ENCODE results near the gene TMEM201.
"Not testable (repeated sequence)": the region's sequence is repeated elsewhere in the genome, so short reads cannot be mapped to it uniquely, and the experiment has no call there.

The TMEM201 gene

DNA sequence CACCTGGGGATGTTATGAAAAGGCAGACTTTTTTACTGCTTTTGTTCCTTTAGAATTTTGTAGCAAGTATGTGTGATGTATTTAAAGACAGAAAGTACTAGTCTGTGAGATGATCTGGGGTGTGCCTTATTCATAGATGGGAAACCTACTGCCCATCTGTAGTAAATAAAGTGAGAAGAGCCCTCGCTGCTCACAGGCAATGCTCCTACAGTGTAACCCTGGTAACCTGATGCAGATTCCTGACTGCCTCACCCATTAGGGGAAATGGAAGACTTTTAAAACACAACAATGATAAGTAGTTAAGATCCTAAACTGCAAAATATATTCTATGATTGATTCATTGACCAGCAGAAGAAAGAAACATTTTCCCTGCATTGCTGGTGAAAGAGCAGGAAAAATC, 19.4 kb upstream of the TMEM201 start:
- Histone ChIP-seq H3K27ac (0 out of 22 replicates have a peak overlapping the region, but pooled peaks of 1 of the 11 experiments have one; percentile 25), H4K20me1 (peaks cover 0 to 95% (median 71%) of the 10 kb centered on the region in 11 experiments; a peak in 18 of 22 replicates), H3K9ac (0 out of 22 replicates have a peak overlapping the region, but pooled peaks of 2 of the 11 experiments have one; percentile 26 to 27), H3K4me3 (no peak overlapping the region), H3K4me2 (peak overlapping the region in 5 of 11 experiments; percentile 50 to 82 (median 69); a peak in 10 of 22 replicates), H3K36me3 (peaks cover 23 to 72% (median 56%) of the 10 kb centered on the region in 11 experiments), H3K9me3 (replicated peaks in 1 of 11) (peaks cover 0 to 2% (median under 1%) of the 10 kb centered on the region in 11 experiments; a peak in 4 of 22 replicates), H3K4me1 (peaks cover 0 to 64% (median 52%) of the 10 kb centered on the region in 10 experiments; a peak in 16 of 20 replicates), H3K27me3 (no peaks in the 10 kb centered on the region)
- TF ChIP-seq Cebpa-rat (IDR thresholded peaks at IDR 0.05): no peak

DNA sequence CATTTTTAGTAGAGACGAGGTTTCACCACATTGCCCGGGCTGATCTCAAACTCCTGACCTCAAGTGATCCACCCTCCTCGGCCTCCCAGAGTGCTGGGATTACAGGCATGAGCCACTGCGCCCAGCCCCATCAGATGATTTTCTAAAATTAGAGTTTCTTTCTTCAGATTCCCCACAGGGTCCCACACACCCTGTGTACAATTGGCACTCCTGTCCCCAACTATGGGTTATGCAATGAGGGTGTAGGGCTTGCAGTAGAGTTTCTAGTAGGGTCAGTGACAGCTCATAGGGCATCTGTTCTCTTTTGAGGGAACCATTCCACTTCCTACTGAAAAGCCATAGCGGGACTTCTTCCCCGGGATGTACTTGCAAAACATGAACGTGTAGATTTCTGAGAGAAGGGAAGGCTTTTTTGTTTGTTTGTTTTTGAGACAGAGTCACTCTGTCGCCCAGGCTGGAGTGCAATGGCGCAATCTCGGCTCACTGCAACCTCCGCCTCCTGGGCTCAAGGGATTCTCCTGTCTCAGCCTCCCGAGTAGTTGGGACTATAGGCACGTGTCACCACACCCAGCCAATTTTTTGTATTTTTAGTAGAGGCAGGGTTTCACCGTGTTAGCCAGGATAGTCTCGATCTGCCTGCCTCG, 17.7 kb upstream of the TMEM201 start:
- H3K9me3 ChIP-seq (replicated peaks in 1 of 11); H3K4me2 ChIP-seq; H3K4me3 ChIP-seq; H3K27me3 ChIP-seq; H3K27ac ChIP-seq: not testable (repeated sequence)
- H3K4me1 ChIP-seq: peaks cover 0 to 47% (median 35%) of the 10 kb centered on the region in 10 experiments; a peak in 16 of 20 replicates
- peaks cover 0 to 90% (median 71%) of the 10 kb centered on the region in 11 experiments; a peak in 18 of 22 replicates for H4K20me1 ChIP-seq
- peak overlapping the region in 1 of 11 experiments; percentile 16; a peak in 1 of 22 replicates for H3K9ac ChIP-seq
- peaks cover 17 to 63% (median 55%) of the 10 kb centered on the region in 11 experiments for H3K36me3 ChIP-seq

DNA sequence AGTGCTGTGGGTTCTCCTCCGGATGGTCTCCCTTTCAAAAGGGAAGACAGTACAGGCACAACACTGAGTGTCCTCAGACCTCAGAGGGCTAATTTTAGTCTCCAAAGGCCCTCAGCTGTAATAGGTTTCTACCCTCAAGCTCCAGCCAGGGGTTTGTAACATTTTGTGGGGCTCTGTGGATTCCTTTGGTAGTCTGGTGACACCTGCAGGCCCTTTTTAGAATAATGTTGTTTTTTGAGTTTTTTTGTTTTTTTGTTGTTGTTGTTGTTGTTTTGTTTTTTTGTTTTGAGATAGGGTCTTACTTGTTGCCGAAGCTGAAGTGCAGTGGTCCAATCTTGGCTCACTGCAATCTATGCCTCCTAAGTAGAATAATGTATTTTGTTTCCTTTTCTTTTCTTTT, 15.0 kb upstream of the TMEM201 start:
- Histone ChIP-seq H3K27ac (no peak overlapping the region), H4K20me1 (peaks cover 0 to 90% (median 68%) of the 10 kb centered on the region in 11 experiments; a peak in 18 of 22 replicates), H3K36me3 (peaks cover 0 to 68% (median 39%) of the 10 kb centered on the region in 11 experiments), H3K9ac (peak overlapping the region in 2 of 11 experiments; percentile 12 to 51; a peak in 2 of 22 replicates), H3K4me3 (no peak overlapping the region), H3K4me1 (peaks cover 0 to 28% (median 15%) of the 10 kb centered on the region in 10 experiments; a peak in 13 of 20 replicates), H3K4me2 (peak overlapping the region in 3 of 11 experiments; percentile 8 to 31 (median 12); a peak in 2 of 22 replicates), H3K9me3 (replicated peaks in 1 of 11) (no peaks in the 10 kb centered on the region), H3K27me3 (no peaks in the 10 kb centered on the region)
- TF ChIP-seq Cebpa-rat (IDR thresholded peaks at IDR 0.05): no peak

DNA sequence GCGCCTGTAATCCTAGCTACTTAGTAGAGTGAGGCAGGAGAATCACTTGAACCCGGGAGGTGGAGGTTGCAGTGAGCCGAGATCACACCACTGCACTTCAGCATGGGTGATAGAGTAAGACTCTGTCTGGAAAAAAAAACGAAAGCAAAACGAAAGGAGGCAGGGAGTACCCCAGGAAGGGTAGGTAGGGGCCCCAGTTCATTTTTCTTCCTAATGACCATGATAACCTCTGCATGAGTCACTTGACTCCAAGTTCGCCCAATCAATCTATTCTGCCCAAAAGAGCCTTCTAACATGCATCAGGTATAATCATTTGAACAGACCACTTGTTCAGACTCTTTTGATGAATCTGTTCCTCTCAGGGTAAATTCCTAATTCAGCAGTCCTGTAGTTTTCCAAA, 13.2 kb upstream of the TMEM201 start:
- no peak overlapping the region for H3K9ac ChIP-seq
- H3K4me1 ChIP-seq: peaks cover 0 to 11% (median 6%) of the 10 kb centered on the region in 10 experiments; a peak in 8 of 20 replicates
- no peaks in the 10 kb centered on the region for H3K27me3 ChIP-seq
- H3K27ac ChIP-seq: no peak overlapping the region
- no peak for TF ChIP-seq Cebpa-rat (IDR thresholded peaks at IDR 0.05)
- H3K4me3 ChIP-seq: no peak overlapping the region
- peaks cover 0 to 79% (median 27%) of the 10 kb centered on the region in 11 experiments for H3K36me3 ChIP-seq
- no peak overlapping the region for H3K4me2 ChIP-seq
- H3K9me3 ChIP-seq (replicated peaks in 1 of 11): no peaks in the 10 kb centered on the region
- peaks cover 0 to 81% (median 54%) of the 10 kb centered on the region in 11 experiments; a peak in 18 of 22 replicates for H4K20me1 ChIP-seq

DNA sequence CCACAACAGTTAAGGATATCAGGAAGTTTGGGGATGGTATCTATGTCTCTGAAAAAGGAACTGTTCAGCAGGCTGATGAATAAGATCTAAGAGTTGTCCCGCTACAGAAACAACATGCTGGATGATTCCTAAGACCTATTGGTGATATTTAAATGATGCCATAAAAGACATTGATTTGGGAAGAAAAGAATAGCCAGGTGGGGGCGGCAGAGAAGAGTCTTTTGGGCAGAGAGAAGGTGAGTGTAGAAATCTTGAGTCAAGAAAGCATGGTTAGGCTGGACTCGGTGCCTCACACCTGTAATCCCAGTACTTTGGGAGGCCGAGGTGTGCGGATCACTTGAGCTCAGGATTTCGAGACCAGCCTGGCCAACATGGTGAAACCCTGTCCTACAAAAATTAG, 11.8 kb upstream of the TMEM201 start:
- Histone ChIP-seq H3K27me3 (no peaks in the 10 kb centered on the region), H3K4me1 (peaks cover 0 to 7% (median 3%) of the 10 kb centered on the region in 10 experiments; a peak in 7 of 20 replicates), H3K27ac (no peak overlapping the region), H3K9me3 (replicated peaks in 1 of 11) (no peaks in the 10 kb centered on the region), H4K20me1 (peaks cover 0 to 74% (median 45%) of the 10 kb centered on the region in 11 experiments; a peak in 18 of 22 replicates), H3K4me3 (no peak overlapping the region), H3K4me2 (no peak overlapping the region), H3K9ac (no peak overlapping the region), H3K36me3 (peaks cover 0 to 79% (median 27%) of the 10 kb centered on the region in 11 experiments)
- TF ChIP-seq Cebpa-rat (IDR thresholded peaks at IDR 0.05): no peak

DNA sequence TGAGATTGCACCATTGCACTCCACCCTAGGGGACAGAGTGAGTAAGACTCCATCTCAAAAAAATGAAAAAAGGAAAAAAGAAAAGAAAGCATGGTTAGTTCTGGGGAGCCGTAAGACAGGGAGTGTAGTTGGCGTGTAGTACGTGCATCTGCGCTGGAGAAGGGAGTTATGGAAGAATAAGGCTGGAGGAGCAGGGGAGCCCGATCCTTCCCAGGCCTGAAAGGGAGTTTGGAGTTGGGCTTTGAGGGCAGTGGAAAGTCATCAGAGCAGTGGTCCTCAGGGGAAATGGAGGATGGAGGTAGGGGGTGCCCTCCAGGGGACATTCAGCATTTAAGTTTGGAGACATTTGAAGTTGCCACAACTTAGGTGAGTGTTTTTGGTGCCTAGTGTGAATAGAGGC, 11.3 kb upstream of the TMEM201 start:
- Histone ChIP-seq H3K4me1 (peaks cover 0 to 7% (median 3%) of the 10 kb centered on the region in 10 experiments; a peak in 7 of 20 replicates), H3K36me3 (peaks cover 0 to 79% (median 27%) of the 10 kb centered on the region in 11 experiments), H4K20me1 (peaks cover 0 to 69% (median 42%) of the 10 kb centered on the region in 11 experiments; a peak in 18 of 22 replicates), H3K4me2 (no peak overlapping the region), H3K9me3 (replicated peaks in 1 of 11) (no peaks in the 10 kb centered on the region), H3K27ac (no peak overlapping the region), H3K4me3 (no peak overlapping the region), H3K9ac (no peak overlapping the region), H3K27me3 (no peaks in the 10 kb centered on the region)
- TF ChIP-seq Cebpa-rat (IDR thresholded peaks at IDR 0.05): no peak

DNA sequence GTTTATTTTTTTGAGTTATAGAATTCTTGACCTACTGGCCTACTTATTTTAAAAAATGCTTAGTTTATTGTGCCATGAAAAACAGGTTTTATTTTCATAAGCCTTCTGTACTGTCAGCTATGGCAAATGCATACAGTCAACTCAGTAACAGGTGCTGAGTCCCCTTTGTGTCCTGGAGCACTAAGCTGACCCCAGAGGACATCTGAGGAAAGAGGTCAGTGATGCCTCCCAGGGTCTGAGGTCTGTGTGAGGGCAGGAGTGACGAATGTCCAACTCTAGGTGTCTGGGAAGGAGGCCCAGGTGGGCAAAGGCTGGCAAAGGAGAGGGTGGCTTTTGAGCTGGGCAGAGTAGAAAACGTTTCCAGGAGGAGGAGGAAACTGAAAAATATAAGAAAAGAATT, 7.8 kb upstream of the TMEM201 start:
- Histone ChIP-seq H3K4me1 (peaks cover 0 to 2% (median 0%) of the 10 kb centered on the region in 10 experiments; a peak in 6 of 20 replicates), H3K4me3 (no peak overlapping the region), H3K36me3 (peaks cover 0 to 91% (median 53%) of the 10 kb centered on the region in 11 experiments; a peak in 21 of 22 replicates), H3K27ac (no peak overlapping the region), H3K27me3 (no peaks in the 10 kb centered on the region), H4K20me1 (peaks cover 0 to 47% (median 25%) of the 10 kb centered on the region in 11 experiments; a peak in 15 of 22 replicates), H3K9me3 (replicated peaks in 1 of 11) (no peaks in the 10 kb centered on the region), H3K4me2 (no peak overlapping the region), H3K9ac (no peak overlapping the region)
- no peak for TF ChIP-seq Cebpa-rat (IDR thresholded peaks at IDR 0.05)

DNA sequence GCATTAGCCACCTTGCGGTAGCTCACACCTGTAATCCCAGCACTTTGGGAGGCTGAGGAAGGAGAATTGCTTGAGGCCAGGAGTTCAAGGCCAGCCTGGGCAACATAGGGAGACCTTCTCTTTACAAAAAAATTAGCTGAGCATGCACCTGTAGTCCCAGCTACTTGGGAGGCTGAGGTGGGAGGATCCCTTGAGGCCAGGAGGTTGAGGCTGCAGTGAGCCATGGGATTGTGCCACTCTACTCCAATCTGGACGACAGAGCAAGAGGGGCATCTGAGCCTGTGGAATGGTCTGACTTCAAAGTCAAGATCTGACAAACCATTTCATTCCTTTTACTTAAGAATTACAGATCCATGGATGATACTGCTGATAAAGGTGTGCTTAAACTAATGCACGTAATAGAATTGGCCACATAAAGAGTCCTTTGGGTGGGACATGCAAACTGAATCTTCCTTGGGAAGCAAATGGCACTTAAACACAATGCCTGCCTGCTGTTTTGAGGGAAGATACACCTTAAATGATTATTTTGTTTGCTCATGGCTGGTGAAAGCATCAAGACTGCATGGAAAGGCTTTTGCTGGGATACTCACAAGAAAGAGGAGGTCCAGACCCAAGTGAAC, 2.5 kb upstream of the TMEM201 start:
- Histone ChIP-seq H3K9me3 (replicated peaks in 1 of 11) (no peaks in the 10 kb centered on the region), H3K4me2 (peak overlapping the region in 7 of 11 experiments; percentile 20 to 99 (median 31); a peak in 10 of 22 replicates), H4K20me1 (peaks cover 14 to 37% (median 29%) of the 10 kb centered on the region in 11 experiments; a peak in 19 of 22 replicates), H3K4me3 (no peak overlapping the region), H3K36me3 (peaks cover 0 to 42% (median 30%) of the 10 kb centered on the region in 11 experiments; a peak in 21 of 22 replicates), H3K27me3 (no peaks in the 10 kb centered on the region), H3K9ac (no peak overlapping the region), H3K27ac (0 out of 22 replicates have a peak overlapping the region, but pooled peaks of 1 of the 11 experiments have one; percentile 19), H3K4me1 (peaks cover 27 to 43% (median 33%) of the 10 kb centered on the region in 10 experiments)
- no peak for TF ChIP-seq Cebpa-rat (IDR thresholded peaks at IDR 0.05)
